ENCODE data around the gene VPREB3. TPM values are rescaled to one million over a fixed set of nuclear protein-coding genes. Genes with fewer than 3 reads are reported as not detected.

Gene VPREB3
- total RNA-seq, 1 experiment from 2014 or later, result not detected

DNA sequence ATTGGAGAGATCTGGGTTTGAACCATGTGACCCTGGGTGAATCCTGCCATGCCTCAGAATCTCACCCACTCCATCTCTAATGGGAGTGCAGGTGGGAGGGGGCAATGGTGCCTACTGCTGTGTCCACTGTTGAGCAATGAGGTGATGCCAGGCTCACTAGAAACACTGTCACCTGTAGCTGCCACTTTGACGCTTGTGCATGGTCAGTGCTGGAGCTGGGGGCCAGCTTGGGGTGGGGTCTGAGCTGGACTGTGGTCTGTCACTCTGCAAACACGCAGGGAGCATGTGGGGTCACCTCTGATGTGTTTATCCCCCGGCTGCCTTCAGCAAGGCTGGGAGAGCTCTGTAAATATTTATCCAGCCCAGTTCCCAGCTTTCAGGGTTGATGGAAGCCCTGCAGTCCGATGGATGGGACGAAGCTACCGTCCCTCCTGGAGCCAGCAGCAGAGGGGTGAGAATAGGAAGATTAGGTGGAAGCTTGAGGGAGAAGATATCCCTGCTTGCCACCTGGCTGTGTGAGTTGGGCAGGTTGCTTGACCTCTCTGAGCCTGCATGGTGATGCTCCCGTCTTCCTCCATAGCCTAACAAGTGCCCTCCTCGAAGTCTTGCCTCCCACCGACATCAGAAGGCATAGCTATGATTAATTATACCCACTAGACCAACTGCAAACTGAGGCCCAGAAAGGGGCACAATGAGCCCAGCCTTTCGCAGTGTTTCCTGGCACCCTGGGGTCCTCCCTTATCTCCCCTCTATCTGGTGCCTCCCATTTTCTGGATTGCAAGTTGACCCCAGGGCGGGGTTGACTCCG lies 20.1 kb upstream of the VPREB3 start:
- Mint-ChIP-seq H3K4me3 (ENCODE audit: low read depth, unreplicated experiment) (no peak overlapping the region), H3K9me3 (ENCODE audit: low read depth, unreplicated experiment) (no peaks in the 10 kb centered on the region), H3K27ac (ENCODE audit: unreplicated experiment) (no peak overlapping the region), H3K4me1 (ENCODE audit: low read depth, unreplicated experiment) (peaks cover 22% of the 10 kb centered on the region), H3K36me3 (ENCODE audit: insufficient read depth, unreplicated experiment) (no peaks in the 10 kb centered on the region), H3K27me3 (ENCODE audit: unreplicated experiment) (peaks cover 26% of the 10 kb centered on the region)
- CTCF ChIA-PET, result interaction anchor here (0.5 kb wide), 1 partner anchor 83 kb away, joined by 4 read pairs; the partner anchor contains the start of gene SLC2A11
- DNase-seq, result no peak
- no TSS peak for BruUV-seq (replicated peaks)
- TF ChIP-seq, protein P1, sequence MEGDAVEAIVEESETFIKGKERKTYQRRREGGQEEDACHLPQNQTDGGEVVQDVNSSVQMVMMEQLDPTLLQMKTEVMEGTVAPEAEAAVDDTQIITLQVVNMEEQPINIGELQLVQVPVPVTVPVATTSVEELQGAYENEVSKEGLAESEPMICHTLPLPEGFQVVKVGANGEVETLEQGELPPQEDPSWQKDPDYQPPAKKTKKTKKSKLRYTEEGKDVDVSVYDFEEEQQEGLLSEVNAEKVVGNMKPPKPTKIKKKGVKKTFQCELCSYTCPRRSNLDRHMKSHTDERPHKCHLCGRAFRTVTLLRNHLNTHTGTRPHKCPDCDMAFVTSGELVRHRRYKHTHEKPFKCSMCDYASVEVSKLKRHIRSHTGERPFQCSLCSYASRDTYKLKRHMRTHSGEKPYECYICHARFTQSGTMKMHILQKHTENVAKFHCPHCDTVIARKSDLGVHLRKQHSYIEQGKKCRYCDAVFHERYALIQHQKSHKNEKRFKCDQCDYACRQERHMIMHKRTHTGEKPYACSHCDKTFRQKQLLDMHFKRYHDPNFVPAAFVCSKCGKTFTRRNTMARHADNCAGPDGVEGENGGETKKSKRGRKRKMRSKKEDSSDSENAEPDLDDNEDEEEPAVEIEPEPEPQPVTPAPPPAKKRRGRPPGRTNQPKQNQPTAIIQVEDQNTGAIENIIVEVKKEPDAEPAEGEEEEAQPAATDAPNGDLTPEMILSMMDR (IDR thresholded peaks at IDR 0.05; ENCODE audit: unreplicated experiment), result no peak
- intact Hi-C loops (cut with micrococcal nuclease; ENCODE audit: unreplicated experiment), result no loop called here

DNA sequence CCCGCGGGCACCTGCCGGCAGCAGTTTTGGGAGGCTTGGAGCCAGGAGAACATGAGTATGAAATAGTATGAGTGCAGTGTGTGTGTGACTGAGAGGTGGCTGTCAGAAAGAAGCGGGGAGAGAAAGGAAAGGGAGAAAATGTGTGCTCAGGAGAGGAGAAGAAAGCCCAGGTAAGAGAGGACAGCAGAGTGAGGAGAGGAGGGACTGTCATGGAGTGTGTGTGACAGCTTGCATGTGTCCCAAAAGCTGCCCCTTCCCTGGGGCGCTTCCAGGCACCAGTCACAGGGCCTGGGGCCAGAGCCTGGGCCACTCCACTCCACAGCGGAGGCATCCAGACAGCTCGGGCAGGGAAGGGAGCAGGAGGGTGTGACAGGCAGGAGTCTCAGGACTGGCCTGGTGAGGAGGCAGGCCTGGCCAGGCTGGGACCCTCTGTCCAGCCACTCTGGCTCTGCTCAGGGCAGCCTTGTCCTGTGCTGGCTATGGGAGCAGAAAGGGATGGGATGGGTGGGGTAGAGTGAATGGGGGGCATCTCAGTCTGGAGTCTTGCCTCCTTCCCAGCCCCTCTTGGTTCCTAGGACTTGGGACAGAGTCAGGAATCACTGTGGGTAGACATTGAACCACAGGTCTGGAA lies 19.4 kb upstream of the VPREB3 start:
- H3K4me1 Mint-ChIP-seq (ENCODE audit: low read depth, unreplicated experiment), result peaks cover 20% of the 10 kb centered on the region
- BruUV-seq (replicated peaks), result no TSS peak
- no peaks in the 10 kb centered on the region for H3K9me3 Mint-ChIP-seq (ENCODE audit: low read depth, unreplicated experiment)
- no peaks in the 10 kb centered on the region for H3K36me3 Mint-ChIP-seq (ENCODE audit: insufficient read depth, unreplicated experiment)
- no peak overlapping the region for H3K27ac Mint-ChIP-seq (ENCODE audit: unreplicated experiment)
- H3K4me3 Mint-ChIP-seq (ENCODE audit: low read depth, unreplicated experiment), result peak overlapping the region; percentile 45
- CTCF ChIA-PET, result no interaction called here
- TF ChIP-seq, protein P1 (IDR thresholded peaks at IDR 0.05; ENCODE audit: unreplicated experiment), result no peak
- no peak for DNase-seq
- peaks cover 26% of the 10 kb centered on the region for H3K27me3 Mint-ChIP-seq (ENCODE audit: unreplicated experiment)
- intact Hi-C loops (cut with micrococcal nuclease; ENCODE audit: unreplicated experiment), result no loop called here

DNA sequence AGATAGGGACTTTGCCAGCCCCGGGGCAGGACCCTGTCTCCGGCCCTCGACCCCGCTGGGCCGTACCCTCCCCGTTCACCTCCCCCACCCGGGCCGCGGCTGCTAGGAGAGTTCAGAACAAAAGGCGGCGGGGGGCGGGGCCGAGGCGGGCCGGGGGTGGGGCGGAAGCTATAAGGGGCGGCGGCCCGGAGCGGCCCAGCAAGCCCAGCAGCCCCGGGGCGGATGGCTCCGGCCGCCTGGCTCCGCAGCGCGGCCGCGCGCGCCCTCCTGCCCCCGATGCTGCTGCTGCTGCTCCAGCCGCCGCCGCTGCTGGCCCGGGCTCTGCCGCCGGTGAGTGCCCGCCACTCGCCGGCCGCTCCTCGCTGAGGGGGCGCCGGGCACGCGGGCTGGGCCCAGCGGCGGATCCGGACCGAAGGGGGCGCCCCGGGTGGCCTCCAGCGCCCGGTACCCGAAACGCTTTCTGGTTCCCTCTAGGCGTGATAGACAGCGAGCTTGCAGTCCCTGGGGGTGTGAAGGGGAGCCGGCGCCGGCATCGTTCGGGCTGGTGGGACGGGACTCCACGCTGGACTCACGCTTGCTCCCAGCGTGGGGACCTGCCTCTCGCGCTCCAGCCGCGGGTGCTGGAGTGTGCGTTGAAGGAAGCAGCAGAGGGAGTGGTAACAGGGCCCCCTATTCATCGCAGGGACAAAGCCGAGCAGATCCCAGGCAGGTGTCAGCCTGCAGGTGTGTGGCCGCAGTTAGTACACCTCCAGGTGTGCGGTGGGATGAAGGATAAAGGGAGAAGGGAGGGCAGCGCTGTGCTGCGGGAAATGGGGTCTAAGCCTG lies 18.6 kb upstream of the VPREB3 start, which contains the start of gene MMP11:
MMP11 (plus strand) TSS at position 201 of the 825 bp plus-strand sequence; CDS start at position 223, 22 bp downstream.
- intact Hi-C loops (cut with micrococcal nuclease; ENCODE audit: unreplicated experiment), result no loop called here
- H3K4me1 Mint-ChIP-seq (ENCODE audit: low read depth, unreplicated experiment), result peaks cover 20% of the 10 kb centered on the region
- H3K36me3 Mint-ChIP-seq (ENCODE audit: insufficient read depth, unreplicated experiment), result peaks cover 6% of the 10 kb centered on the region
- H3K27me3 Mint-ChIP-seq (ENCODE audit: unreplicated experiment), result peaks cover 26% of the 10 kb centered on the region
- CTCF ChIA-PET, result no interaction called here
- peak; percentile 50 for DNase-seq
- no TSS peak for BruUV-seq (replicated peaks)
- H3K27ac Mint-ChIP-seq (ENCODE audit: unreplicated experiment), result no peak within 1 kb of the TSS
- H3K4me3 Mint-ChIP-seq (ENCODE audit: low read depth, unreplicated experiment), result peak within 1 kb of the TSS; percentile 45
- TF ChIP-seq, protein P1 (IDR thresholded peaks at IDR 0.05; ENCODE audit: unreplicated experiment), result no peak
- H3K9me3 Mint-ChIP-seq (ENCODE audit: low read depth, unreplicated experiment), result no peaks in the 10 kb centered on the region

DNA sequence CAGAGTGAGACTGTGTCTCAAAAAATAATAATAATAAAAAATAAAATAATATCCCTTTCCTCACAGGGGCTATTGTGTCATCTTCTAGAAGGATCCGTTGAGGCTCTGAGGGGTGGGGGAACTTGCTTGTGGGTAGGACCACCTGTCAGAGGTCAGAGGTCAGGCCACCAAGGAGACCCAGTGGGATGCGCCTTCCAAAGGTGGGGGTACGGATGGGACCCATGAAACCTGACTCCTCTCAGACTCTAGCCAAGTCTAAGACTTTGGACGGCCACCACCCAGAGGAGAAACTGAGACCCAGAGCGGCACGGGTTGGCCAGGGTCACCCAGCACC lies 18.1 kb upstream of the VPREB3 start:
- H3K4me1 Mint-ChIP-seq (ENCODE audit: low read depth, unreplicated experiment), result peaks cover 20% of the 10 kb centered on the region
- peak overlapping the region; percentile 45 for H3K4me3 Mint-ChIP-seq (ENCODE audit: low read depth, unreplicated experiment)
- CTCF ChIA-PET, result no interaction called here
- no peak for DNase-seq
- no TSS peak for BruUV-seq (replicated peaks)
- TF ChIP-seq, protein P1 (IDR thresholded peaks at IDR 0.05; ENCODE audit: unreplicated experiment), result no peak
- peaks cover 26% of the 10 kb centered on the region for H3K27me3 Mint-ChIP-seq (ENCODE audit: unreplicated experiment)
- peaks cover 12% of the 10 kb centered on the region for H3K36me3 Mint-ChIP-seq (ENCODE audit: insufficient read depth, unreplicated experiment)
- intact Hi-C loops (cut with micrococcal nuclease; ENCODE audit: unreplicated experiment), result no loop called here
- no peaks in the 10 kb centered on the region for H3K9me3 Mint-ChIP-seq (ENCODE audit: low read depth, unreplicated experiment)
- no peak overlapping the region for H3K27ac Mint-ChIP-seq (ENCODE audit: unreplicated experiment)

Data from Calu3 (cell line).